ENCODE results near the gene ADAMTSL1. TPM values are rescaled to one million over a fixed set of nuclear protein-coding genes. Genes with fewer than 3 reads are reported as not detected.
A peak's percentile ranks its signal among the peaks of the same experiment; 100 is the strongest.

ADAMTSL1 gene
- total and polyA plus RNA-seq, 2 experiments from 2014 or later = 2.3 to 5.0 TPM

DNA sequence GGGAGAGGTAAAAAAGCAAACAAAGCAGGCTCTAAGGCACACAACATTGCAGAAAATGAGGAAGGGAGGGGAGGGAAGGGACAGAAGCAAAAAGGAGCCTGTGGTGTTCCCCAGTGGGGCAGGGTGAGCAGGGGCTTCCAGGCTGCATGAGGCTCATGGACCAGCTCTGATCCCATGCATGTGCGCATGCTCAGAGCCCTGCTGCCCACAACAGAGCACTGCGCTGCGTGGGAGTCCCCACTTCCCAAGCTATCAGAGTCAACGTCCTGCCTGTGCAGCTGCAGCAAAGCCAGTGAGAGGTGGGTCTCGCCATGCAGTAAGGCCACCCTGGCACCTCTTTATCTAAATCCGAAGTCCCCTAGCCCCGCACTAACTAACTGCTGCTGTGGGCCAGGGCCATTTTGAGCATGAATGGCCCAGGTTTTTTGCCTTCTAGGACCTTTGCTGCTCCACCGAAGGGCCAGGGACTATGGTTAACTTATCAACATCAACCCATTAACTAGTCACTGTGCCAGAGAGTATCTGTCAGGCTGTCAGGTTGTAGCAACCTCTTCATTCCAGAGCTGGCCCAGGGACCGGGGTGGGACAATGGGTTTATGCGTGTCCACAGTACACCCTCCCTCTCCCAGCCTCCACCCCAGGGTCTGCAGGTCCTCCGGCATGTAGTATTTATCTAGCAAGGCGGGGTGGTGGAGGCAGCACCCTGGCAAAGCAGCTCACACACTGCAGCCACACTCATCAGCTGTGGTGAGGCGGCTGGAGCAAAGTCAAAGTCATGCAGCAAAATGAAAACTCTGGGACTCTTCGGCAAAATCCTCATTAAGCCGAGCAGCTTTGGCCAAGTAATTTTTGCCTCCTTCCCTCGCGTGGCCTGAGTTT is 435.4 kb downstream of the ADAMTSL1 start:
- Mint-ChIP-seq H3K27ac (no peak overlapping the region), H3K9me3 (no peaks in the 10 kb centered on the region), H3K4me3 (no peak overlapping the region), H3K27me3 (ENCODE audit: insufficient read depth, low read depth, poor library complexity) (peaks cover 7% of the 10 kb centered on the region), H3K36me3 (ENCODE audit: low read depth) (no peaks in the 10 kb centered on the region), H3K4me1 (peaks cover 28% of the 10 kb centered on the region)
- TF ChIP-seq NANOG (IDR thresholded peaks at IDR 0.05; ENCODE audit: borderline replicate concordance) (no peak), EZH2 (IDR thresholded peaks at IDR 0.05; ENCODE audit: low read depth, unreplicated experiment) (no peak), ZNF114 (CRISPR knock-in tag; IDR thresholded peaks at IDR 0.05) (no peak)
- Histone ChIP-seq H3K9me2 (ENCODE audit: insufficient read depth) (peaks cover 14% of the 10 kb centered on the region), H3K4me2 (no peak overlapping the region), H3F3A (replicated peaks; ENCODE audit: low read depth) (no peaks in the 10 kb centered on the region), H3K4me1 (ENCODE audit: insufficient read depth) (peaks cover 17% of the 10 kb centered on the region), H2AFZ (no peak overlapping the region), H3K4me3 (no peak overlapping the region), H3K27me3 (ENCODE audit: insufficient read depth) (no peaks in the 10 kb centered on the region), H3K27ac (ENCODE audit: low read depth) (no peak overlapping the region), H3K36me3 (ENCODE audit: insufficient read depth) (no peaks in the 10 kb centered on the region), H4K20me1 (replicated peaks; ENCODE audit: insufficient read depth) (no peaks in the 10 kb centered on the region), H3K79me2 (replicated peaks; ENCODE audit: insufficient read depth) (no peaks in the 10 kb centered on the region)
- DNase-seq (ENCODE audit: low spot score) = no peak
- ATAC-seq = peak; percentile 46

DNA sequence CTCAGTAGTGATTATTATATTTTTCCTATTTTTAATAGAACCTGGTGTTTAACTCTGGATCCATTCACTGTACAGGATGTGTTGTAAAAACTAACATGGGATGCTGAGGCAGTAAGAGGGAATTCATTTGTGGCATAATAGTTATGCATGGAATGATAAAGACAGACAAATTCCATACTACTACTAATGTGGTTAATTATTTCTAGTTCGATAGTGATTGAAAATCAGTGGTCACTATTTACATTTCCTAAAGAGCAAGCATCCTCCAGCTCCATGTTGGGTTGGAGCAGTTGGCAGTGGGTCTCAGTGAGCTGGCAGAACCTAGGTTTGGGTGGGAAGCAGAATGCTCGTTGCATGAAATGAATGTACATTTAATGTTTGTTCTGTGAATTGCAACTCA is 436.5 kb downstream of the ADAMTSL1 start:
- 0 out of 2 replicates have a peak overlapping the region, but pooled peaks have one; percentile 18 for H2AFZ ChIP-seq
- no peaks in the 10 kb centered on the region for H3K36me3 ChIP-seq (ENCODE audit: insufficient read depth)
- peaks cover 17% of the 10 kb centered on the region for H3K4me1 ChIP-seq (ENCODE audit: insufficient read depth)
- no peak overlapping the region for H3K27ac Mint-ChIP-seq
- no peaks in the 10 kb centered on the region for H3K36me3 Mint-ChIP-seq (ENCODE audit: low read depth)
- no peak overlapping the region for H3K4me2 ChIP-seq
- peaks cover 28% of the 10 kb centered on the region for H3K4me1 Mint-ChIP-seq
- no peaks in the 10 kb centered on the region for H3K27me3 ChIP-seq (ENCODE audit: insufficient read depth)
- no peak overlapping the region for H3K4me3 ChIP-seq
- peaks cover 18% of the 10 kb centered on the region for H3K9me2 ChIP-seq (ENCODE audit: insufficient read depth)
- no peaks in the 10 kb centered on the region for H4K20me1 ChIP-seq (replicated peaks; ENCODE audit: insufficient read depth)
- ATAC-seq (no peak), DNase-seq (ENCODE audit: low spot score) (no peak)
- no peak overlapping the region for H3K4me3 Mint-ChIP-seq
- peaks cover 7% of the 10 kb centered on the region for H3K27me3 Mint-ChIP-seq (ENCODE audit: insufficient read depth, low read depth, poor library complexity)
- H3F3A ChIP-seq (replicated peaks; ENCODE audit: low read depth) = no peaks in the 10 kb centered on the region
- H3K27ac ChIP-seq (ENCODE audit: low read depth) = no peak overlapping the region
- no peaks in the 10 kb centered on the region for H3K79me2 ChIP-seq (replicated peaks; ENCODE audit: insufficient read depth)
- no peaks in the 10 kb centered on the region for H3K9me3 Mint-ChIP-seq
- no peak for TF ChIP-seq JUNB (IDR thresholded peaks at IDR 0.05; ENCODE audit: unreplicated experiment)
- TF ChIP-seq NANOG (IDR thresholded peaks at IDR 0.05; ENCODE audit: borderline replicate concordance) = no peak
- TF ChIP-seq, protein P1, sequence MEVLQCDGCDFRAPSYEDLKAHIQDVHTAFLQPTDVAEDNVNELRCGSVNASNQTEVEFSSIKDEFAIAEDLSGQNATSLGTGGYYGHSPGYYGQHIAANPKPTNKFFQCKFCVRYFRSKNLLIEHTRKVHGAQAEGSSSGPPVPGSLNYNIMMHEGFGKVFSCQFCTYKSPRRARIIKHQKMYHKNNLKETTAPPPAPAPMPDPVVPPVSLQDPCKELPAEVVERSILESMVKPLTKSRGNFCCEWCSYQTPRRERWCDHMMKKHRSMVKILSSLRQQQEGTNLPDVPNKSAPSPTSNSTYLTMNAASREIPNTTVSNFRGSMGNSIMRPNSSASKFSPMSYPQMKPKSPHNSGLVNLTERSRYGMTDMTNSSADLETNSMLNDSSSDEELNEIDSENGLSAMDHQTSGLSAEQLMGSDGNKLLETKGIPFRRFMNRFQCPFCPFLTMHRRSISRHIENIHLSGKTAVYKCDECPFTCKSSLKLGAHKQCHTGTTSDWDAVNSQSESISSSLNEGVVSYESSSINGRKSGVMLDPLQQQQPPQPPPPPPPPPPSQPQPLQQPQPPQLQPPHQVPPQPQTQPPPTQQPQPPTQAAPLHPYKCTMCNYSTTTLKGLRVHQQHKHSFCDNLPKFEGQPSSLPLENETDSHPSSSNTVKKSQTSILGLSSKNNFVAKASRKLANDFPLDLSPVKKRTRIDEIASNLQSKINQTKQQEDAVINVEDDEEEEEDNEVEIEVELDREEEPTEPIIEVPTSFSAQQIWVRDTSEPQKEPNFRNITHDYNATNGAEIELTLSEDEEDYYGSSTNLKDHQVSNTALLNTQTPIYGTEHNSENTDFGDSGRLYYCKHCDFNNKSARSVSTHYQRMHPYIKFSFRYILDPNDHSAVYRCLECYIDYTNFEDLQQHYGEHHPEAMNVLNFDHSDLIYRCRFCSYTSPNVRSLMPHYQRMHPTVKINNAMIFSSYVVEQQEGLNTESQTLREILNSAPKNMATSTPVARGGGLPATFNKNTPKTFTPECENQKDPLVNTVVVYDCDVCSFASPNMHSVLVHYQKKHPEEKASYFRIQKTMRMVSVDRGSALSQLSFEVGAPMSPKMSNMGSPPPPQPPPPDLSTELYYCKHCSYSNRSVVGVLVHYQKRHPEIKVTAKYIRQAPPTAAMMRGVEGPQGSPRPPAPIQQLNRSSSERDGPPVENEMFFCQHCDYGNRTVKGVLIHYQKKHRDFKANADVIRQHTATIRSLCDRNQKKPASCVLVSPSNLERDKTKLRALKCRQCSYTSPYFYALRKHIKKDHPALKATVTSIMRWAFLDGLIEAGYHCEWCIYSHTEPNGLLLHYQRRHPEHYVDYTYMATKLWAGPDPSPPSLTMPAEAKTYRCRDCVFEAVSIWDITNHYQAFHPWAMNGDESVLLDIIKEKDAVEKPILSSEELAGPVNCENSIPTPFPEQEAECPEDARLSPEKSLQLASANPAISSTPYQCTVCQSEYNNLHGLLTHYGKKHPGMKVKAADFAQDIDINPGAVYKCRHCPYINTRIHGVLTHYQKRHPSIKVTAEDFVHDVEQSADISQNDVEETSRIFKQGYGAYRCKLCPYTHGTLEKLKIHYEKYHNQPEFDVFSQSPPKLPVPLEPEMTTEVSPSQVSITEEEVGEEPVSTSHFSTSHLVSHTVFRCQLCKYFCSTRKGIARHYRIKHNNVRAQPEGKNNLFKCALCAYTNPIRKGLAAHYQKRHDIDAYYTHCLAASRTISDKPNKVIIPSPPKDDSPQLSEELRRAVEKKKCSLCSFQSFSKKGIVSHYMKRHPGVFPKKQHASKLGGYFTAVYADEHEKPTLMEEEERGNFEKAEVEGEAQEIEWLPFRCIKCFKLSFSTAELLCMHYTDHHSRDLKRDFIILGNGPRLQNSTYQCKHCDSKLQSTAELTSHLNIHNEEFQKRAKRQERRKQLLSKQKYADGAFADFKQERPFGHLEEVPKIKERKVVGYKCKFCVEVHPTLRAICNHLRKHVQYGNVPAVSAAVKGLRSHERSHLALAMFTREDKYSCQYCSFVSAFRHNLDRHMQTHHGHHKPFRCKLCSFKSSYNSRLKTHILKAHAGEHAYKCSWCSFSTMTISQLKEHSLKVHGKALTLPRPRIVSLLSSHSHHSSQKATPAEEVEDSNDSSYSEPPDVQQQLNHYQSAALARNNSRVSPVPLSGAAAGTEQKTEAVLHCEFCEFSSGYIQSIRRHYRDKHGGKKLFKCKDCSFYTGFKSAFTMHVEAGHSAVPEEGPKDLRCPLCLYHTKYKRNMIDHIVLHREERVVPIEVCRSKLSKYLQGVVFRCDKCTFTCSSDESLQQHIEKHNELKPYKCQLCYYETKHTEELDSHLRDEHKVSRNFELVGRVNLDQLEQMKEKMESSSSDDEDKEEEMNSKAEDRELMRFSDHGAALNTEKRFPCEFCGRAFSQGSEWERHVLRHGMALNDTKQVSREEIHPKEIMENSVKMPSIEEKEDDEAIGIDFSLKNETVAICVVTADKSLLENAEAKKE (CRISPR knock-in tag; IDR thresholded peaks at IDR 0.05) = no peak
- TF ChIP-seq, protein P2, sequence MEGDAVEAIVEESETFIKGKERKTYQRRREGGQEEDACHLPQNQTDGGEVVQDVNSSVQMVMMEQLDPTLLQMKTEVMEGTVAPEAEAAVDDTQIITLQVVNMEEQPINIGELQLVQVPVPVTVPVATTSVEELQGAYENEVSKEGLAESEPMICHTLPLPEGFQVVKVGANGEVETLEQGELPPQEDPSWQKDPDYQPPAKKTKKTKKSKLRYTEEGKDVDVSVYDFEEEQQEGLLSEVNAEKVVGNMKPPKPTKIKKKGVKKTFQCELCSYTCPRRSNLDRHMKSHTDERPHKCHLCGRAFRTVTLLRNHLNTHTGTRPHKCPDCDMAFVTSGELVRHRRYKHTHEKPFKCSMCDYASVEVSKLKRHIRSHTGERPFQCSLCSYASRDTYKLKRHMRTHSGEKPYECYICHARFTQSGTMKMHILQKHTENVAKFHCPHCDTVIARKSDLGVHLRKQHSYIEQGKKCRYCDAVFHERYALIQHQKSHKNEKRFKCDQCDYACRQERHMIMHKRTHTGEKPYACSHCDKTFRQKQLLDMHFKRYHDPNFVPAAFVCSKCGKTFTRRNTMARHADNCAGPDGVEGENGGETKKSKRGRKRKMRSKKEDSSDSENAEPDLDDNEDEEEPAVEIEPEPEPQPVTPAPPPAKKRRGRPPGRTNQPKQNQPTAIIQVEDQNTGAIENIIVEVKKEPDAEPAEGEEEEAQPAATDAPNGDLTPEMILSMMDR (conservative IDR thresholded peaks at IDR 0.05; ENCODE audit: low read depth in 2 of 2) = no peak
- no peak for TF ChIP-seq CREB1 (CRISPR knock-in tag; IDR thresholded peaks at IDR 0.05; ENCODE audit: low read depth)
- no peak for TF ChIP-seq ZNF114 (CRISPR knock-in tag; IDR thresholded peaks at IDR 0.05)
- TF ChIP-seq STAT1 (IDR thresholded peaks at IDR 0.05; ENCODE audit: unreplicated experiment) = no peak
- TF ChIP-seq EZH2 (IDR thresholded peaks at IDR 0.05; ENCODE audit: low read depth, unreplicated experiment) = no peak
- no peak for TF ChIP-seq EZH2phosphoT487 (IDR thresholded peaks at IDR 0.05; ENCODE audit: unreplicated experiment)
